ENCODE results near the gene ATP2B1. TPM values are rescaled to one million over a fixed set of nuclear protein-coding genes. Genes with fewer than 3 reads are reported as not detected.
A peak's percentile ranks its signal among the peaks of the same experiment; 100 is the strongest.
"Not testable (repeated sequence)": the region's sequence is repeated elsewhere in the genome, so short reads cannot be mapped to it uniquely, and the experiment has no call there.

Gene ATP2B1
- 97.5 and 177 TPM in 2 replicates for total RNA-seq (ENCODE audit: low replicate concordance)

DNA sequence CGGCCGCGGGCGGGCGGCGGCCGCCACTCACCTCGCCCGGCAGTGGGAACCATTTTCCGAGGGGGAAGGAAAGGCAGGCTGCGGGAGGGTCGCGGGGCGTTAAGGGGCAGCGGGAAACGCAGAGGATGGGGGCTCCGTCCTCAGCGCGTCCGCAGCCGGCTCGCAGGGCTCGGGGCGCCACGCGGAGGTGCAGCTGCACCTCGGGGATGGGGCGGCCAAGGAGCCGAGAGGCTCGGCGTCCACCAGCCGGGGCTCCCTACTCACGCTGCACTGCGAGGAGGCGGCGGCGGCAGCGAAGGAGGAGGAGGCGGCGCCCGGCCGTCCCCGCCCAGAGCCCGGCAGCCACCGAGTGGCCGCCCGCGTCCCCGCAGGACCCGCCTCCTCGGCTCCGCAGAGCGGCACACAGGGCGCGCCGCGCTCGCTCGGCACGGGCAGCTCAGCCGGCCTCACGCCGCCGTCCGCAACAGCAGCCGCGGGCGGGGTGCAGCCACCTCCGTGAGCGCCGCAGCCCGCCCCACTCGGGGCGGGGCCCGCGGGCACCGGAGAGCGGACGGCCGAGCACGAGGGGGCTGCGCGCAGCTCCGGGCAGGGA lies at the start of gene ATP2B1:
Gene ATP2B1 (minus strand): TSS at position 274 of the 592 bp plus-strand sequence. CDS start 52,952 bp downstream, outside the sequence.
- peaks cover under 1% of the 10 kb centered on the region for H3K36me3 Mint-ChIP-seq
- H3F3A ChIP-seq (ENCODE audit: low read depth) = peaks cover 23% of the 10 kb centered on the region
- peak within 1 kb of the TSS; percentile 84 for H2AFZ ChIP-seq (replicated peaks)
- peak within 1 kb of the TSS; percentile 84 for H3K9ac ChIP-seq
- H3K4me1 ChIP-seq = peaks cover 43% of the 10 kb centered on the region
- peak within 1 kb of the TSS; percentile 97 for H3K27ac ChIP-seq
- TF ChIP-seq, protein P1, sequence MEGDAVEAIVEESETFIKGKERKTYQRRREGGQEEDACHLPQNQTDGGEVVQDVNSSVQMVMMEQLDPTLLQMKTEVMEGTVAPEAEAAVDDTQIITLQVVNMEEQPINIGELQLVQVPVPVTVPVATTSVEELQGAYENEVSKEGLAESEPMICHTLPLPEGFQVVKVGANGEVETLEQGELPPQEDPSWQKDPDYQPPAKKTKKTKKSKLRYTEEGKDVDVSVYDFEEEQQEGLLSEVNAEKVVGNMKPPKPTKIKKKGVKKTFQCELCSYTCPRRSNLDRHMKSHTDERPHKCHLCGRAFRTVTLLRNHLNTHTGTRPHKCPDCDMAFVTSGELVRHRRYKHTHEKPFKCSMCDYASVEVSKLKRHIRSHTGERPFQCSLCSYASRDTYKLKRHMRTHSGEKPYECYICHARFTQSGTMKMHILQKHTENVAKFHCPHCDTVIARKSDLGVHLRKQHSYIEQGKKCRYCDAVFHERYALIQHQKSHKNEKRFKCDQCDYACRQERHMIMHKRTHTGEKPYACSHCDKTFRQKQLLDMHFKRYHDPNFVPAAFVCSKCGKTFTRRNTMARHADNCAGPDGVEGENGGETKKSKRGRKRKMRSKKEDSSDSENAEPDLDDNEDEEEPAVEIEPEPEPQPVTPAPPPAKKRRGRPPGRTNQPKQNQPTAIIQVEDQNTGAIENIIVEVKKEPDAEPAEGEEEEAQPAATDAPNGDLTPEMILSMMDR (IDR thresholded peaks at IDR 0.05) = peak; percentile 13
- TF ChIP-seq EZH2 (IDR thresholded peaks at IDR 0.05) = no peak
- peak; percentile 95 for DNase-seq (ENCODE audit: low spot score)
- H3K4me3 ChIP-seq = peak within 1 kb of the TSS; percentile 98
- H3K27ac Mint-ChIP-seq = peak within 1 kb of the TSS; percentile 91
- peaks cover 27% of the 10 kb centered on the region for H3K4me1 Mint-ChIP-seq
- peaks cover 22% of the 10 kb centered on the region for H3K27me3 ChIP-seq
- H4K20me1 ChIP-seq (ENCODE audit: low read depth) = peaks cover 45% of the 10 kb centered on the region
- peaks cover 66% of the 10 kb centered on the region for H3K79me2 ChIP-seq (ENCODE audit: low read depth)
- peaks cover 5% of the 10 kb centered on the region for H3K9me3 Mint-ChIP-seq
- peaks cover 3% of the 10 kb centered on the region for H3K27me3 Mint-ChIP-seq (ENCODE audit: insufficient read depth, low read depth)
- H3K4me3 Mint-ChIP-seq = peak within 1 kb of the TSS; percentile 97
- no peaks in the 10 kb centered on the region for H3K9me3 ChIP-seq (ENCODE audit: low read depth)
- peak within 1 kb of the TSS; percentile 94 for H3K4me2 ChIP-seq
- H3K36me3 ChIP-seq = no peaks in the 10 kb centered on the region

GRCh38 chr12:89757987-89758386 lies 49.3 kb upstream of the ATP2B1 start:
- not testable (repeated sequence) for H2AFZ ChIP-seq (replicated peaks); H3K27me3 ChIP-seq; H3K27ac ChIP-seq; H3K36me3 ChIP-seq; H3K4me1 Mint-ChIP-seq; H3K79me2 ChIP-seq (ENCODE audit: low read depth); H3K4me1 ChIP-seq; H3K4me2 ChIP-seq; H3K9me3 Mint-ChIP-seq; H3F3A ChIP-seq (ENCODE audit: low read depth); H3K27ac Mint-ChIP-seq; H3K4me3 Mint-ChIP-seq; H3K9me3 ChIP-seq (ENCODE audit: low read depth); H3K9ac ChIP-seq; DNase-seq (ENCODE audit: low spot score); H3K36me3 Mint-ChIP-seq; H3K27me3 Mint-ChIP-seq (ENCODE audit: insufficient read depth, low read depth); H3K4me3 ChIP-seq; H4K20me1 ChIP-seq (ENCODE audit: low read depth)

- no peak overlapping the region for H3K27ac Mint-ChIP-seq
- H3K27me3 Mint-ChIP-seq (ENCODE audit: insufficient read depth, low read depth) = no peaks in the 10 kb centered on the region
- no peak overlapping the region for H3K27ac ChIP-seq
- H3K4me2 ChIP-seq = no peak overlapping the region
- H3K36me3 Mint-ChIP-seq = no peaks in the 10 kb centered on the region
- no peak overlapping the region for H3K9ac ChIP-seq
- no peaks in the 10 kb centered on the region for H4K20me1 ChIP-seq (ENCODE audit: low read depth)
- H3K27me3 ChIP-seq = no peaks in the 10 kb centered on the region
- no peaks in the 10 kb centered on the region for H3K36me3 ChIP-seq
- no peaks in the 10 kb centered on the region for H3K4me1 ChIP-seq
- H3K9me3 Mint-ChIP-seq = no peaks in the 10 kb centered on the region
- DNase-seq (ENCODE audit: low spot score) = no peak
- peaks cover 2% of the 10 kb centered on the region for H3K4me1 Mint-ChIP-seq
- no peak overlapping the region for H3K4me3 ChIP-seq
- H3K9me3 ChIP-seq (ENCODE audit: low read depth) = no peaks in the 10 kb centered on the region
- no peak overlapping the region for H3K4me3 Mint-ChIP-seq
- no peaks in the 10 kb centered on the region for H3F3A ChIP-seq (ENCODE audit: low read depth)
- no peaks in the 10 kb centered on the region for H3K79me2 ChIP-seq (ENCODE audit: low read depth)
- TF ChIP-seq EZH2 (IDR thresholded peaks at IDR 0.05) (no peak), EZH2phosphoT487 (IDR thresholded peaks at IDR 0.05) (no peak)
- H2AFZ ChIP-seq (replicated peaks) = no peak overlapping the region
Observed at GRCh38 chr12:89756585-89757398, 48.2 kb upstream of the ATP2B1 start.

GRCh38 chr12:89756194-89756584 lies 47.6 kb upstream of the ATP2B1 start:
- Histone ChIP-seq H3K9ac (no peak overlapping the region), H2AFZ (replicated peaks) (no peak overlapping the region), H3K27ac (no peak overlapping the region), H3K4me1 (no peaks in the 10 kb centered on the region), H4K20me1 (ENCODE audit: low read depth) (no peaks in the 10 kb centered on the region), H3K9me3 (ENCODE audit: low read depth) (no peaks in the 10 kb centered on the region), H3K4me2 (no peak overlapping the region), H3F3A (ENCODE audit: low read depth) (no peaks in the 10 kb centered on the region), H3K27me3 (no peaks in the 10 kb centered on the region), H3K36me3 (no peaks in the 10 kb centered on the region), H3K79me2 (ENCODE audit: low read depth) (no peaks in the 10 kb centered on the region), H3K4me3 (no peak overlapping the region)
- TF ChIP-seq EZH2phosphoT487 (IDR thresholded peaks at IDR 0.05) (no peak), EZH2 (IDR thresholded peaks at IDR 0.05) (no peak)
- TF ChIP-seq, protein P1 (IDR thresholded peaks at IDR 0.05) = no peak
- no peak for DNase-seq (ENCODE audit: low spot score)
- Mint-ChIP-seq H3K4me1 (peaks cover 2% of the 10 kb centered on the region), H3K27ac (peak overlapping the region; percentile 23), H3K27me3 (ENCODE audit: insufficient read depth, low read depth) (no peaks in the 10 kb centered on the region), H3K36me3 (no peaks in the 10 kb centered on the region), H3K4me3 (no peak overlapping the region), H3K9me3 (no peaks in the 10 kb centered on the region)

Measured in neural progenitor cell (in vitro differentiated cells).